HG03159 (cell line): Measurements from ENCODE around the gene C16orf87.

Source experiments
- ATAC-seq: cut with Tn5 transposase; IDR thresholded peaks from one replicate; pipeline ENCODE4 v1.9.1; 2021; ENCODE audit warnings: mild to moderate bottlenecking, moderate library complexity; ENCODE audit not compliant: unreplicated experiment

C16orf87 gene

GRCh38 chr16:46843898-46844642, 13.1 kb upstream of the C16orf87 start:
- ATAC-seq = no peak

GRCh38 chr16:46842192-46842895, 11.4 kb upstream of the C16orf87 start:
- ATAC-seq = no peak

- no peak for ATAC-seq
Observed at GRCh38 chr16:46839986-46840443, 9.0 kb upstream of the C16orf87 start.

- ATAC-seq = no peak
Observed at GRCh38 chr16:46836534-46837530, 5.9 kb upstream of the C16orf87 start.

- no peak for ATAC-seq
Observed at GRCh38 chr16:46833460-46833800, 2.5 kb upstream of the C16orf87 start.

GRCh38 chr16:46832757-46833459, 1.9 kb upstream of the C16orf87 start:
- ATAC-seq = no peak

GRCh38 chr16:46830417-46830901, 521 bp downstream of the C16orf87 start:
- peak; percentile 21 for ATAC-seq

- no peak for ATAC-seq
Observed at GRCh38 chr16:46828943-46829342, 2.0 kb downstream of the C16orf87 start.

- no peak for ATAC-seq
Observed at GRCh38 chr16:46828292-46828691, 2.7 kb downstream of the C16orf87 start.

- ATAC-seq = no peak
Observed at GRCh38 chr16:46826631-46827030, 4.3 kb downstream of the C16orf87 start.

- peak; percentile 80 for ATAC-seq
Observed at GRCh38 chr16:46822270-46822669, 8.7 kb downstream of the C16orf87 start.

GRCh38 chr16:46817961-46818360, 13.0 kb downstream of the C16orf87 start:
- ATAC-seq = no peak

GRCh38 chr16:46814790-46815189, 16.2 kb downstream of the C16orf87 start:
- ATAC-seq = no peak

- no peak for ATAC-seq
Observed at GRCh38 chr16:46813611-46814010, 17.4 kb downstream of the C16orf87 start.

GRCh38 chr16:46812781-46813540, 18.0 kb downstream of the C16orf87 start:
- ATAC-seq = no peak

GRCh38 chr16:46811682-46812081, 19.3 kb downstream of the C16orf87 start:
- no peak for ATAC-seq

GRCh38 chr16:46808997-46809396, 22.0 kb downstream of the C16orf87 start:
- no peak for ATAC-seq

- ATAC-seq = no peak
Observed at GRCh38 chr16:46807336-46807735, 23.6 kb downstream of the C16orf87 start.

- no peak for ATAC-seq
Observed at GRCh38 chr16:46803373-46803772, 27.6 kb downstream of the C16orf87 start.
